Measurements from ENCODE around the gene MEA1.

MEA1 gene

DNA sequence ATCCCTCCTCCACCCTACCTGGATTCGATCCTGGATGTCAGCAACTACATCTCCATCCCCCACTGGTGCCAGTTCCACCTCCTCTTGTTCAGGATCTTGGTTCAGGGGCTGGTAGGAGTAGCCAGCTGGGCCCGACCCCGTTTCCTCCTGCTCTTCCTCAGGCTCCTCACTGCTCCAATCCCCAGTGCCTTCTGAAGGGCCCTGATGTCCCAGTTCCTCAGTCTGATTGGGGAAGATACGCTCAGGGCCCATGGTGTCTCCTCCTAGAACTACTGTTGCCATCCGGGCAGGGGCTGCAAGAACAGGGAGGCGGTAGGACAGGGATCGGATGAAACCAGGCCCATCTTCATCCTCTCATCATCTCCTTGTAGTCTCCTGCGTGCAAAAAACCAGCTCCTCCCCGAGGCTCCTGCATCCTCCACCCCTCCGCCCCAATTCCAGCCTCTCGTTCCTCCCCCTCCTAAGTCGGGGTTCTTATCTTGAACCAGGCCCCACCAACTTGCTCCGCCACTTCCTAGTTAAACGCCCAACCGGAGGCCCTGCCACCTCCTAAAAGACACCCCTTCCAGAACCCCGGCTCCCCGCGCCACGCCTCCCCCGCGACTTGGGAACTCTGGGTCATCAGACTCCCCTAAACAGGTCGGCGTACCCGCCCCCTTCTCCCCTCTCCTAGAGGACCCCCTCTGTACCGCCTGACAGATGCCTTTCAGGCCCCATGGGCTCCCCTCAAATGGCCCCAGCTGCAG is 476 bp downstream of the MEA1 start:
- Histone ChIP-seq H3K27ac (ENCODE audit: extremely low read depth, low read depth, low read length) (peak overlapping the region; percentile 76), H3K4me1 (ENCODE audit: control insufficient read depth, insufficient read depth, low read length) (peaks cover 12% of the 10 kb centered on the region), H3K4me3 (ENCODE audit: low read depth, low read length) (peak overlapping the region; percentile 70), H3K9me3 (ENCODE audit: control insufficient read depth, insufficient read depth, low read depth, low read length) (no peaks in the 10 kb centered on the region), H3K36me3 (ENCODE audit: control insufficient read depth in 2 of 2, insufficient read depth in 1 of 2, low read length in 2 of 2) (peaks cover 25 to 71% of the 10 kb centered on the region in 2 experiments)
- POLR2A ChIA-PET: interaction anchor here (0.6 to 4.6 kb wide), 28 partner anchors 10 to 1180 kb away, joined by 3 to 66 read pairs (median 6); partner anchors contain the start of genes CNPY3, CUL7, CUL9 and KLC4
- CTCF ChIA-PET: interaction anchor here (0.6 to 2.6 kb wide), 5 partner anchors 8 to 351 kb away, joined by 3 to 14 read pairs (median 4); no protein-coding TSS in a partner anchor
- TF ChIP-seq ZFP37 (tag by site-specific recombination; IDR thresholded peaks at IDR 0.05): 0 out of 2 replicates have a peak, but pooled peaks have one; percentile 55
- TF ChIP-seq, protein P1, sequence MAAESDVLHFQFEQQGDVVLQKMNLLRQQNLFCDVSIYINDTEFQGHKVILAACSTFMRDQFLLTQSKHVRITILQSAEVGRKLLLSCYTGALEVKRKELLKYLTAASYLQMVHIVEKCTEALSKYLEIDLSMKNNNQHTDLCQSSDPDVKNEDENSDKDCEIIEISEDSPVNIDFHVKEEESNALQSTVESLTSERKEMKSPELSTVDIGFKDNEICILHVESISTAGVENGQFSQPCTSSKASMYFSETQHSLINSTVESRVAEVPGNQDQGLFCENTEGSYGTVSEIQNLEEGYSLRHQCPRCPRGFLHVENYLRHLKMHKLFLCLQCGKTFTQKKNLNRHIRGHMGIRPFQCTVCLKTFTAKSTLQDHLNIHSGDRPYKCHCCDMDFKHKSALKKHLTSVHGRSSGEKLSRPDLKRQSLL (tag by site-specific recombination; IDR thresholded peaks at IDR 0.05): no peak; the same call in 1 of the 2 replicates
- TF ChIP-seq KLF10 (tag by site-specific recombination; IDR thresholded peaks at IDR 0.05): no peak
- TF ChIP-seq ZNF660 (tag by site-specific recombination; IDR thresholded peaks at IDR 0.05): 0 out of 2 replicates have a peak, but pooled peaks have one; percentile 45
- peak; percentile 90 for TF ChIP-seq KLF9 (tag by site-specific recombination; IDR thresholded peaks at IDR 0.05; ENCODE audit: low read depth)
- TF ChIP-seq ZNF140 (tag by site-specific recombination; IDR thresholded peaks at IDR 0.05): no peak
- peak; percentile 56; the same call in 1 of the 2 replicates for TF ChIP-seq KLF7 (tag by site-specific recombination; IDR thresholded peaks at IDR 0.05; ENCODE audit: borderline replicate concordance)
- TF ChIP-seq ZNF843 (tag by site-specific recombination; IDR thresholded peaks at IDR 0.05): peak; percentile 30; the same call in 1 of the 2 replicates
- TF ChIP-seq, protein P2, sequence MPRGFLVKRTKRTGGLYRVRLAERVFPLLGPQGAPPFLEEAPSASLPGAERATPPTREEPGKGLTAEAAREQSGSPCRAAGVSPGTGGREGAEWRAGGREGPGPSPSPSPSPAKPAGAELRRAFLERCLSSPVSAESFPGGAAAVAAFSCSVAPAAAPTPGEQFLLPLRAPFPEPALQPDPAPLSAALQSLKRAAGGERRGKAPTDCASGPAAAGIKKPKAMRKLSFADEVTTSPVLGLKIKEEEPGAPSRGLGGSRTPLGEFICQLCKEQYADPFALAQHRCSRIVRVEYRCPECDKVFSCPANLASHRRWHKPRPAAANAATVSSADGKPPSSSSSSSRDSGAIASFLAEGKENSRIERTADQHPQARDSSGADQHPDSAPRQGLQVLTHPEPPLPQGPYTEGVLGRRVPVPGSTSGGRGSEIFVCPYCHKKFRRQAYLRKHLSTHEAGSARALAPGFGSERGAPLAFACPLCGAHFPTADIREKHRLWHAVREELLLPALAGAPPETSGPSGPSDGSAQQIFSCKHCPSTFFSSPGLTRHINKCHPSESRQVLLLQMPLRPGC (tag by site-specific recombination; IDR thresholded peaks at IDR 0.05): 0 out of 2 replicates have a peak, but pooled peaks have one; percentile 19
- no peak for TF ChIP-seq ZNF510 (tag by site-specific recombination; IDR thresholded peaks at IDR 0.05; ENCODE audit: insufficient replicate concordance)
- no peak for TF ChIP-seq ZNF830 (tag by site-specific recombination; IDR thresholded peaks at IDR 0.05; ENCODE audit: low read depth)
- no peak for TF ChIP-seq ZNF521 (tag by site-specific recombination; IDR thresholded peaks at IDR 0.05)
- TF ChIP-seq, protein P3, sequence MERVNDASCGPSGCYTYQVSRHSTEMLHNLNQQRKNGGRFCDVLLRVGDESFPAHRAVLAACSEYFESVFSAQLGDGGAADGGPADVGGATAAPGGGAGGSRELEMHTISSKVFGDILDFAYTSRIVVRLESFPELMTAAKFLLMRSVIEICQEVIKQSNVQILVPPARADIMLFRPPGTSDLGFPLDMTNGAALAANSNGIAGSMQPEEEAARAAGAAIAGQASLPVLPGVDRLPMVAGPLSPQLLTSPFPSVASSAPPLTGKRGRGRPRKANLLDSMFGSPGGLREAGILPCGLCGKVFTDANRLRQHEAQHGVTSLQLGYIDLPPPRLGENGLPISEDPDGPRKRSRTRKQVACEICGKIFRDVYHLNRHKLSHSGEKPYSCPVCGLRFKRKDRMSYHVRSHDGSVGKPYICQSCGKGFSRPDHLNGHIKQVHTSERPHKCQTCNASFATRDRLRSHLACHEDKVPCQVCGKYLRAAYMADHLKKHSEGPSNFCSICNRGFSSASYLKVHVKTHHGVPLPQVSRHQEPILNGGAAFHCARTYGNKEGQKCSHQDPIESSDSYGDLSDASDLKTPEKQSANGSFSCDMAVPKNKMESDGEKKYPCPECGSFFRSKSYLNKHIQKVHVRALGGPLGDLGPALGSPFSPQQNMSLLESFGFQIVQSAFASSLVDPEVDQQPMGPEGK (tag by site-specific recombination; IDR thresholded peaks at IDR 0.05): peak; percentile 85
- TF ChIP-seq, protein P4, sequence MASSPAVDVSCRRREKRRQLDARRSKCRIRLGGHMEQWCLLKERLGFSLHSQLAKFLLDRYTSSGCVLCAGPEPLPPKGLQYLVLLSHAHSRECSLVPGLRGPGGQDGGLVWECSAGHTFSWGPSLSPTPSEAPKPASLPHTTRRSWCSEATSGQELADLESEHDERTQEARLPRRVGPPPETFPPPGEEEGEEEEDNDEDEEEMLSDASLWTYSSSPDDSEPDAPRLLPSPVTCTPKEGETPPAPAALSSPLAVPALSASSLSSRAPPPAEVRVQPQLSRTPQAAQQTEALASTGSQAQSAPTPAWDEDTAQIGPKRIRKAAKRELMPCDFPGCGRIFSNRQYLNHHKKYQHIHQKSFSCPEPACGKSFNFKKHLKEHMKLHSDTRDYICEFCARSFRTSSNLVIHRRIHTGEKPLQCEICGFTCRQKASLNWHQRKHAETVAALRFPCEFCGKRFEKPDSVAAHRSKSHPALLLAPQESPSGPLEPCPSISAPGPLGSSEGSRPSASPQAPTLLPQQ (tag by site-specific recombination; IDR thresholded peaks at IDR 0.05): peak; percentile 55; the same call in 1 of the 2 replicates
- 0 out of 2 replicates have a peak, but pooled peaks have one; percentile 45 for TF ChIP-seq SP2 (tag by site-specific recombination; IDR thresholded peaks at IDR 0.05)
- TF ChIP-seq ZNF324 (tag by site-specific recombination; IDR thresholded peaks at IDR 0.05): no peak
- TF ChIP-seq HOXC10 (CRISPR knock-in tag; IDR thresholded peaks at IDR 0.05): no peak
- 0 out of 2 replicates have a peak, but pooled peaks have one; percentile 62 for TF ChIP-seq ZNF391 (tag by site-specific recombination; IDR thresholded peaks at IDR 0.05; ENCODE audit: borderline replicate concordance, low read depth)
- TF ChIP-seq KLF16 (tag by site-specific recombination; IDR thresholded peaks at IDR 0.05): peak; percentile 64; the same call in 1 of the 2 replicates
- no peak for TF ChIP-seq ZNF791 (tag by site-specific recombination; IDR thresholded peaks at IDR 0.05)
- peak; percentile 33; the same call in 1 of the 2 replicates for TF ChIP-seq KLF1 (tag by site-specific recombination; IDR thresholded peaks at IDR 0.05)
- peak; percentile 46; the same call in 1 of the 2 replicates for TF ChIP-seq GLIS2 (tag by site-specific recombination; IDR thresholded peaks at IDR 0.05)
- 0 out of 2 replicates have a peak, but pooled peaks have one; percentile 54 for TF ChIP-seq ZBTB48 (tag by site-specific recombination; IDR thresholded peaks at IDR 0.05)
- no peak for TF ChIP-seq SALL2 (tag by site-specific recombination; IDR thresholded peaks at IDR 0.05; ENCODE audit: borderline replicate concordance)
- TF ChIP-seq ZNF132 (tag by site-specific recombination; IDR thresholded peaks at IDR 0.05; ENCODE audit: borderline replicate concordance): no peak
- TF ChIP-seq, protein P5, sequence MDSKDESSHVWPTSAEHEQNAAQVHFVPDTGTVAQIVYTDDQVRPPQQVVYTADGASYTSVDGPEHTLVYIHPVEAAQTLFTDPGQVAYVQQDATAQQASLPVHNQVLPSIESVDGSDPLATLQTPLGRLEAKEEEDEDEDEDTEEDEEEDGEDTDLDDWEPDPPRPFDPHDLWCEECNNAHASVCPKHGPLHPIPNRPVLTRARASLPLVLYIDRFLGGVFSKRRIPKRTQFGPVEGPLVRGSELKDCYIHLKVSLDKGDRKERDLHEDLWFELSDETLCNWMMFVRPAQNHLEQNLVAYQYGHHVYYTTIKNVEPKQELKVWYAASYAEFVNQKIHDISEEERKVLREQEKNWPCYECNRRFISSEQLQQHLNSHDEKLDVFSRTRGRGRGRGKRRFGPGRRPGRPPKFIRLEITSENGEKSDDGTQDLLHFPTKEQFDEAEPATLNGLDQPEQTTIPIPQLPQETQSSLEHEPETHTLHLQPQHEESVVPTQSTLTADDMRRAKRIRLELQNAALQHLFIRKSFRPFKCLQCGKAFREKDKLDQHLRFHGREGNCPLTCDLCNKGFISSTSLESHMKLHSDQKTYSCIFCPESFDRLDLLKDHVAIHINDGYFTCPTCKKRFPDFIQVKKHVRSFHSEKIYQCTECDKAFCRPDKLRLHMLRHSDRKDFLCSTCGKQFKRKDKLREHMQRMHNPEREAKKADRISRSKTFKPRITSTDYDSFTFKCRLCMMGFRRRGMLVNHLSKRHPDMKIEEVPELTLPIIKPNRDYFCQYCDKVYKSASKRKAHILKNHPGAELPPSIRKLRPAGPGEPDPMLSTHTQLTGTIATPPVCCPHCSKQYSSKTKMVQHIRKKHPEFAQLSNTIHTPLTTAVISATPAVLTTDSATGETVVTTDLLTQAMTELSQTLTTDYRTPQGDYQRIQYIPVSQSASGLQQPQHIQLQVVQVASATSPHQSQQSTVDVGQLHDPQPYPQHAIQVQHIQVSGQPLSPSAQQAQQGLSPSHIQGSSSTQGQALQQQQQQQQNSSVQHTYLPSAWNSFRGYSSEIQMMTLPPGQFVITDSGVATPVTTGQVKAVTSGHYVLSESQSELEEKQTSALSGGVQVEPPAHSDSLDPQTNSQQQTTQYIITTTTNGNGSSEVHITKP (tag by site-specific recombination; IDR thresholded peaks at IDR 0.05): peak; percentile 33; the same call in 1 of the 2 replicates
- no peak for TF ChIP-seq ZNF23 (tag by site-specific recombination; IDR thresholded peaks at IDR 0.05; ENCODE audit: borderline replicate concordance)
